AG09319 (cell line): ENCODE data around the gene ANKRD42.

Experiments
- DNase-seq: peaks from one replicate; pipeline ENCODE4 v3.0.0-alpha.2; 2010; ENCODE audit warnings: low read depth; ENCODE audit errors: extremely low read depth
- CTCF ChIP-seq: IDR thresholded peaks from 2 replicates; pipeline ENCODE4 v1.5.1; 2011; ENCODE audit warnings: low read depth, mild to moderate bottlenecking, inconsistent platforms, low read length, moderate library complexity

Gene ANKRD42

GRCh38 chr11:83175815-83176214 is 17.7 kb upstream of the ANKRD42 start:
- no peak for TF ChIP-seq CTCF
- DNase-seq = no peak

GRCh38 chr11:83181815-83182214 is 11.7 kb upstream of the ANKRD42 start:
- no peak for TF ChIP-seq CTCF
- no peak for DNase-seq

DNA sequence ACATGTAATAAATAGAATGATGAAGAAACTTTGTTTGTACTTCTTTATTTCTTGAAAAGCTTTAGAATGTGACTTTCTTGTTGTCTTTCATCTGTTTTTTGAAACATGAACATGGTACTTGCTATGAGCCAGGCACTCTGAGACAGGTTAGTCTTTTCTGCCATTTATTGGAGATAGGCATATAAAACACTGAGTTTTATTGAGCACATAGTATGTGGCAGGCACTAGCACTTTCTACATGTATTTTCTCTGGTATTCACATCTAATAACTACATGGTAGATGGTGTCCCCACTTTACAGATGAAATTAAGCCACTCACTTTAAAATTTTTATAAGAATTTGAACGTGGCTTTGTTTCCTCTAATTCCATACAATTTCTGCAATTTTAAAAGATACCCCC is 7.7 kb upstream of the ANKRD42 start:
- no peak for TF ChIP-seq CTCF
- no peak for DNase-seq

DNA sequence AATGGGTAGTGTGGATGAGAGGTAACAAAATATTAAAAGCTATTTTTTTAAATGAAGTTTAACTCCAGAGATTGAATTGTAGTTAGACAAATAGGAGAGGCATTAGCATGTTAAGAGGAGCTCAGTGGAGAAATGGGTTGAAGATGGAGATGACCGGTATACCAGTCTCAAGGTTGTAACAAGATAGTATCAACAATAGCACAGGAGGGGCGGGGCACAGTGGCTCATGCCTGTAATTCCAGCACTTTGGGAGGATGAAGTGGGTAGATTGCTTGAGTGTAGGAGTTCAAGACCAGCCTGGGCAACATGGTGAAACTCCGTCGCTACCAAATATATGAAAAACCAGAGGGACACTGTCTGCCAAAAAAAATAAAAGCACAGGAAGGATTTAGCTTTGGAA is 6.0 kb upstream of the ANKRD42 start:
- no peak for DNase-seq
- TF ChIP-seq CTCF = no peak

GRCh38 chr11:83191491-83191890 is 2.0 kb upstream of the ANKRD42 start:
- no peak for TF ChIP-seq CTCF
- no peak for DNase-seq

- no peak for TF ChIP-seq CTCF
- no peak for DNase-seq
Measured at GRCh38 chr11:83191986-83192385, 1.5 kb upstream of the ANKRD42 start.

DNA sequence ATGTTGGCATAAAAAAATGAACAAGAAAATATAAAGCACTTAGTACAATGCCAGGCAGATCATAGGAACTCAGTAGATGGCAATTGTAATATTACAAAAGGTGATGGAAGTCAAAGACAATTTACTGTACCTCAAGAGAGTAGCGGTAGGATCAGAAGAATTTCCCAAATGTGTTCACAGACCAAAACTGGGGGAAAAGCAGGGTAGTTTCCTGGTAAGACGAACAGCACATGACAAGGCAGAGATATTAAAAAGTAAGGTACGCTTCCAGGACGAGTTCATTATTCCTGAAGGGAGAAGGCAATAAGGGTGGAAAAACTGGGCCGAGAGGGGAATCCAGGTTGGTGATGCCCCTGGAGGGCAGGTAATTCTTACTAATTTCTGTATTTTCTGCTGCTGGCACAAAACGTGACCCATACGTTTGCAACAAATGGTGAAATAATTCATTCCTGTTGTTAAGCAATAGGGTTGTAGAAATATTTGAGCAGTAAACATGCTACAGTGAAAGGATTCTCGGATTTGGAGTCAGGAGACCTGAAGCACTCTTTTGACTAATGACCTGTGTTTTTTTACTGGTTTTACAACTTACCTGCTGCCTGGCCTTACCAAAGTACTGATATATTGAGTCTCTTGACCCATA is 786 bp upstream of the ANKRD42 start:
- no peak for DNase-seq

More for the DNA sequence above, 786 bp upstream of the ANKRD42 start:
- TF ChIP-seq CTCF = no peak
